SK-N-SH (cell line): Measurements from ENCODE around the gene TINAGL1. TPM values are rescaled to one million over a fixed set of nuclear protein-coding genes. Genes with fewer than 3 reads are reported as not detected.

Source experiments
- CTCF ChIA-PET: fragments of 300-600, 350-600 bp; formaldehyde crosslinking; extraction: SDS; loops from one replicate; lab custom pipeline; 2021; lab: Yijun Ruan, JAX
- POLR2A ChIA-PET: fragments of 350-600 bp; sonication (Branson Sonifier 250); formaldehyde crosslinking; extraction: SDS; loops from one replicate; lab custom pipeline; 2020; ENCODE audit warnings: antibody characterized with exemption, inconsistent platforms; lab: Yijun Ruan, JAX
- DNase-seq: peaks from one replicate; pipeline ENCODE4 v3.0.0; 2012
- H2AFZ ChIP-seq: fragments of 200-600 bp; sonication (generic); 2 replicates; pipeline ENCODE4 v1.8.1; 2016; ENCODE audit warnings: antibody characterized with exemption, mild to moderate bottlenecking, low read depth
- H3F3A ChIP-seq: fragments of 200-600 bp; sonication (generic); replicated peaks from 2 replicates; pipeline ENCODE3; 2016; ENCODE audit warnings: antibody characterized with exemption, mild to moderate bottlenecking; ENCODE audit not compliant: insufficient read depth
- H3K27ac ChIP-seq, 2 experiments: fragments of 200-500 bp in 1 of 2; fragments of 200-600 bp in 1 of 2; sonication (Bioruptor generic) in 1 of 2; sonication (generic), shearing (Covaris generic) in 1 of 2; 2 replicates each; pipeline versions ENCODE4 v1.5.1 to v1.6.1; 2014 to 2016; ENCODE audit warnings: low read depth in 2 of 2, inconsistent platforms in 1 of 2, low read length in 1 of 2, mild to moderate bottlenecking in 1 of 2, mixed read lengths in 1 of 2
- H3K27me3 ChIP-seq: fragments of 200-600 bp; sonication (generic), shearing (Covaris generic); 2 replicates; pipeline ENCODE4 v1.6.1; 2016; ENCODE audit warnings: mixed run types; ENCODE audit not compliant: insufficient read depth
- H3K36me3 ChIP-seq, 2 experiments: fragments of 200-500 bp in 1 of 2; fragments of 200-600 bp in 1 of 2; sonication (Bioruptor generic) in 1 of 2; sonication (generic) in 1 of 2; replicated peaks in 1 of 2; 2 replicates each; pipeline versions ENCODE3 to v1.5.1; 2014 to 2016; ENCODE audit warnings: low read length in 1 of 2, mild to moderate bottlenecking in 1 of 2; ENCODE audit not compliant: insufficient read depth in 2 of 2, control insufficient read depth in 1 of 2
- H3K4me1 ChIP-seq, 2 experiments: fragments of 200-500 bp in 1 of 2; fragments of 200-600 bp in 1 of 2; sonication (Bioruptor generic) in 1 of 2; sonication (generic), shearing (Covaris generic) in 1 of 2; 2 replicates each; pipeline versions ENCODE4 v1.5.1 to v1.6.1; 2014 to 2016; ENCODE audit warnings: low read depth in 1 of 2, low read length in 1 of 2, mixed run types in 1 of 2; ENCODE audit not compliant: insufficient read depth in 2 of 2, control insufficient read depth in 1 of 2
- H3K4me2 ChIP-seq: fragments of 200-600 bp; sonication (generic), shearing (Covaris generic); 2 replicates; pipeline ENCODE4 v1.6.1; 2017; ENCODE audit warnings: mixed run types
- H3K4me3 ChIP-seq, 2 experiments: fragments of 200-500 bp in 1 of 2; fragments of 200-600 bp in 1 of 2; sonication (Bioruptor generic) in 1 of 2; sonication (generic), shearing (Covaris generic) in 1 of 2; 2 replicates each; pipeline versions ENCODE4 v1.5.1 to v1.8.1; 2014 to 2016; ENCODE audit warnings: low read depth in 2 of 2, inconsistent platforms in 1 of 2, low read length in 1 of 2, mild to moderate bottlenecking in 1 of 2, mixed read lengths in 1 of 2, moderate library complexity in 1 of 2
- H3K79me2 ChIP-seq: fragments of 200-600 bp; sonication (generic); 2 replicates; pipeline ENCODE4 v1.8.1; 2017; ENCODE audit warnings: mild to moderate bottlenecking; ENCODE audit not compliant: insufficient read depth
- H3K9ac ChIP-seq: fragments of 200-600 bp; sonication (generic); 2 replicates; pipeline ENCODE4 v1.6.1; 2017; ENCODE audit warnings: mixed run types
- H3K9me2 ChIP-seq: fragments of 200-600 bp; sonication (generic); 2 replicates; pipeline ENCODE4 v1.6.1; 2017; ENCODE audit warnings: mixed run types
- H3K9me3 ChIP-seq: fragments of 200-600 bp; sonication (generic); 2 replicates; pipeline ENCODE4 v1.6.1; 2017; ENCODE audit warnings: mixed run types, mild to moderate bottlenecking, moderate library complexity
- H4K20me1 ChIP-seq: fragments of 200-600 bp; sonication (generic); 2 replicates; pipeline ENCODE4 v1.6.1; 2017; ENCODE audit warnings: mild to moderate bottlenecking, mixed run types; ENCODE audit not compliant: insufficient read depth
- CHD2 ChIP-seq: fragments of 150-350 bp; IDR thresholded peaks from 2 replicates; pipeline ENCODE4 v1.6.1; 2018; ENCODE audit warnings: low read length; ENCODE audit not compliant: partially characterized antibody
- EZH2phosphoT487 ChIP-seq: fragments of 200-600 bp; sonication (generic); IDR thresholded peaks from 2 replicates; pipeline ENCODE4 v1.6.1; 2017; ENCODE audit warnings: low read depth, mixed run types, mild to moderate bottlenecking, antibody characterized with exemption, moderate library complexity, borderline replicate concordance
- FOXJ3 ChIP-seq: sonication (generic); formaldehyde crosslinking; IDR thresholded peaks from 2 replicates; pipeline ENCODE4 v1.5.1; 2020; ENCODE audit warnings: mild to moderate bottlenecking, missing genetic modification reagents
- NRF1 ChIP-seq: IDR thresholded peaks from 2 replicates; pipeline ENCODE4 v1.6.1; 2012; ENCODE audit warnings: low read depth, mild to moderate bottlenecking, low read length
- RCOR1 ChIP-seq: fragments of 150-350 bp; IDR thresholded peaks from 2 replicates; pipeline ENCODE4 v1.6.1; 2017; ENCODE audit warnings: antibody characterized with exemption, low read length
- SIN3A ChIP-seq: IDR thresholded peaks from 2 replicates; pipeline ENCODE4 v1.6.1; 2012; ENCODE audit warnings: low read depth, mild to moderate bottlenecking, low read length, moderate library complexity, borderline replicate concordance
- TEAD4 ChIP-seq: IDR thresholded peaks from 2 replicates; pipeline ENCODE4 v1.4.0; 2012; ENCODE audit warnings: mild to moderate bottlenecking, borderline replicate concordance; ENCODE audit not compliant: insufficient read depth
- WGBS: methylation state at CpG from one replicate; pipeline ENCODE4 v1.1.6; 2017; ENCODE audit warnings: low lambda C conversion rate; 5-methylcytosine and 5-hydroxymethylcytosine counted together
- polyA plus RNA-seq, 3 experiments: library from polyadenylated mRNA; depleted of rRNA; stranded (reverse); fragments of >200 nt; gene quantifications; 2 replicates each; pipeline ENCODE4 v1.2.3, GENCODE V29; 2012
- TF ChIP-seq, protein P1 (sequence below): IDR thresholded peaks from 2 replicates; pipeline ENCODE4 v1.4.0; 2012; ENCODE audit warnings: low read depth, borderline replicate concordance
- TF ChIP-seq, protein P2 (sequence below): IDR thresholded peaks from 2 replicates; pipeline ENCODE4 v1.4.0; 2012; ENCODE audit warnings: low read depth, borderline replicate concordance
- TF ChIP-seq, protein P3 (sequence below): fragments of 150-350 bp; IDR thresholded peaks from 2 replicates; pipeline ENCODE4 v1.6.1; 2017; ENCODE audit warnings: antibody characterized with exemption, low read length, low read depth, borderline replicate concordance
- TF ChIP-seq, protein P4 (sequence below): IDR thresholded peaks from 2 replicates; pipeline ENCODE4; 2012

The TINAGL1 gene
- polyA plus RNA-seq, 1 of the 3 experiments (the other 2 are of a cell fraction): not detected

DNA sequence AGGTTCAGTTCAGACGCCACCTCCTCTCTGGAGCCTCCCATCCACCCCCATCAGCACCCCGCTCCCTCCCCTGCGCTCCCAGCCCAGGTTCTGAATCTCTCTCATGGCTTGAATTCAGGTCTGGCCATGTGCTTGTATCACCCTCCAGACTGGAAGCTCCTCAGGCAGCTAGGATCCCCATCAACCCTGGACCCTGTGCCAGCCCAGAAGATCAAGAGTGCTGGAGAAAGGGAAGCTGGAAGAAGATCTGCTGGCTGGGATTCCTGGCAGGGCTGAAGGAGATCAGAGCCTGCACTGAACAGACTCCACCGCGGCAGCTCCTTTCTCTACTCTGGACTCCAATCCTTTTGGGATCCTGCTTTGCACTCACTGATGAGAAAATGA is 11.7 kb upstream of the TINAGL1 start:
- H3K27me3 ChIP-seq: no peaks in the 10 kb centered on the region
- H3K9me2 ChIP-seq: no peaks in the 10 kb centered on the region
- no peak overlapping the region for H3K4me3 ChIP-seq
- peaks cover 0 to 6% of the 10 kb centered on the region in 2 experiments; a peak in 1 of 4 replicates for H3K4me1 ChIP-seq
- no peaks in the 10 kb centered on the region for H3F3A ChIP-seq
- ChIA-PET CTCF (interaction anchor here (0.6 to 5.7 kb wide), 27 partner anchors 8 to 225 kb away, joined by 3 to 51 read pairs (median 5); partner anchors contain the start of genes HCRTR1 and TINAGL1), POLR2A (no interaction called here)
- no peaks in the 10 kb centered on the region for H3K36me3 ChIP-seq
- H2AFZ ChIP-seq: no peak overlapping the region
- H3K9me3 ChIP-seq: peaks cover 5% of the 10 kb centered on the region; the same call in 1 of the 2 replicates
- no peak for DNase-seq
- no peak overlapping the region for H3K27ac ChIP-seq
- H3K9ac ChIP-seq: no peak overlapping the region
- H4K20me1 ChIP-seq: no peaks in the 10 kb centered on the region
- 97% methylated on average over 5 of the region's 5 CpGs for WGBS
- no peak for TF ChIP-seq FOXJ3 (CRISPR knock-in tag)
- TF ChIP-seq, protein P1, sequence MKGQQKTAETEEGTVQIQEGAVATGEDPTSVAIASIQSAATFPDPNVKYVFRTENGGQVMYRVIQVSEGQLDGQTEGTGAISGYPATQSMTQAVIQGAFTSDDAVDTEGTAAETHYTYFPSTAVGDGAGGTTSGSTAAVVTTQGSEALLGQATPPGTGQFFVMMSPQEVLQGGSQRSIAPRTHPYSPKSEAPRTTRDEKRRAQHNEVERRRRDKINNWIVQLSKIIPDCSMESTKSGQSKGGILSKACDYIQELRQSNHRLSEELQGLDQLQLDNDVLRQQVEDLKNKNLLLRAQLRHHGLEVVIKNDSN: no peak
- no peak for TF ChIP-seq EZH2phosphoT487
- TF ChIP-seq, protein P2, sequence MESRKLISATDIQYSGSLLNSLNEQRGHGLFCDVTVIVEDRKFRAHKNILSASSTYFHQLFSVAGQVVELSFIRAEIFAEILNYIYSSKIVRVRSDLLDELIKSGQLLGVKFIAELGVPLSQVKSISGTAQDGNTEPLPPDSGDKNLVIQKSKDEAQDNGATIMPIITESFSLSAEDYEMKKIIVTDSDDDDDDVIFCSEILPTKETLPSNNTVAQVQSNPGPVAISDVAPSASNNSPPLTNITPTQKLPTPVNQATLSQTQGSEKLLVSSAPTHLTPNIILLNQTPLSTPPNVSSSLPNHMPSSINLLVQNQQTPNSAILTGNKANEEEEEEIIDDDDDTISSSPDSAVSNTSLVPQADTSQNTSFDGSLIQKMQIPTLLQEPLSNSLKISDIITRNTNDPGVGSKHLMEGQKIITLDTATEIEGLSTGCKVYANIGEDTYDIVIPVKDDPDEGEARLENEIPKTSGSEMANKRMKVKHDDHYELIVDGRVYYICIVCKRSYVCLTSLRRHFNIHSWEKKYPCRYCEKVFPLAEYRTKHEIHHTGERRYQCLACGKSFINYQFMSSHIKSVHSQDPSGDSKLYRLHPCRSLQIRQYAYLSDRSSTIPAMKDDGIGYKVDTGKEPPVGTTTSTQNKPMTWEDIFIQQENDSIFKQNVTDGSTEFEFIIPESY: no peak
- TF ChIP-seq NRF1: no peak
- TF ChIP-seq RCOR1: no peak
- TF ChIP-seq, protein P3, sequence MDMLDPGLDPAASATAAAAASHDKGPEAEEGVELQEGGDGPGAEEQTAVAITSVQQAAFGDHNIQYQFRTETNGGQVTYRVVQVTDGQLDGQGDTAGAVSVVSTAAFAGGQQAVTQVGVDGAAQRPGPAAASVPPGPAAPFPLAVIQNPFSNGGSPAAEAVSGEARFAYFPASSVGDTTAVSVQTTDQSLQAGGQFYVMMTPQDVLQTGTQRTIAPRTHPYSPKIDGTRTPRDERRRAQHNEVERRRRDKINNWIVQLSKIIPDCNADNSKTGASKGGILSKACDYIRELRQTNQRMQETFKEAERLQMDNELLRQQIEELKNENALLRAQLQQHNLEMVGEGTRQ: no peak
- no peak for TF ChIP-seq CHD2
- H3K4me2 ChIP-seq: no peak overlapping the region
- no peaks in the 10 kb centered on the region for H3K79me2 ChIP-seq

DNA sequence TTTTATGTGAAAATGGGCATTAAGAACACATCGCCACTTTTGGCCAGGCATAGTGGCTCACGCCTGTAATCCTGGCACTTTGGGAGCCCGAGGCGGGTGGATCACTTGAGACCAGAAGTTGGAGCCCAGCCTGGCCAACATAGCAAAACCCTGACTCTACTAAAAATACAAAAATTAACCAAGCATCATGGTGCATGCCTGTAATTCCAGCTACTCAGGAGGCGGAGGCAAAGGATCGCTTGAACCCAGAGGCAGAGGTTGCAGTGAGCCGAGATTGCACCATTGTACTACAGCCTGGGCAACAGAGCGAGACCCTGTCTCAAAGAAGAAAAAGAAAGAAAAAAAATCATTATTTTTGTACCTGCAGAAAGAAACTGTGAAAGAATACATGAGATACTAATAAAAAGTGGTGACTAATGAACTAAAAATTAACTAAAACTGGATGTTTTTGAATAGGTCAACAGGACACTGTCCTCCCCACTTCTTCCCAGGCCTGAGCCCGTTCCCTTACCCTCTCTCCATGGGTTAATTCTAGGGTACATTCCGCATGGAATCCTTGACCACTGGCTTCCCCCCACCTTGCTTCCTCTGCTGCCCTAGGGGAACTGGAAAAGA is 8.3 kb upstream of the TINAGL1 start:
- H4K20me1 ChIP-seq: no peaks in the 10 kb centered on the region
- DNase-seq: no peak
- H3K4me1 ChIP-seq: peaks cover 0 to 7% of the 10 kb centered on the region in 2 experiments; a peak in 3 of 4 replicates
- no peaks in the 10 kb centered on the region for H3F3A ChIP-seq
- no peaks in the 10 kb centered on the region for H3K9me3 ChIP-seq
- 83% methylated on average over 10 of the region's 10 CpGs for WGBS
- no peak overlapping the region for H2AFZ ChIP-seq
- no peaks in the 10 kb centered on the region for H3K9me2 ChIP-seq
- H3K27me3 ChIP-seq: no peaks in the 10 kb centered on the region
- H3K9ac ChIP-seq: no peak overlapping the region
- TF ChIP-seq, protein P1: no peak
- TF ChIP-seq, protein P4, sequence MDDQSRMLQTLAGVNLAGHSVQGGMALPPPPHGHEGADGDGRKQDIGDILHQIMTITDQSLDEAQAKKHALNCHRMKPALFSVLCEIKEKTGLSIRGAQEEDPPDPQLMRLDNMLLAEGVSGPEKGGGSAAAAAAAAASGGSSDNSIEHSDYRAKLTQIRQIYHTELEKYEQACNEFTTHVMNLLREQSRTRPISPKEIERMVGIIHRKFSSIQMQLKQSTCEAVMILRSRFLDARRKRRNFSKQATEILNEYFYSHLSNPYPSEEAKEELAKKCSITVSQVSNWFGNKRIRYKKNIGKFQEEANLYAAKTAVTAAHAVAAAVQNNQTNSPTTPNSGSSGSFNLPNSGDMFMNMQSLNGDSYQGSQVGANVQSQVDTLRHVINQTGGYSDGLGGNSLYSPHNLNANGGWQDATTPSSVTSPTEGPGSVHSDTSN: no peak
- TF ChIP-seq CHD2: no peak
- no peak for TF ChIP-seq SIN3A
- no peak for TF ChIP-seq TEAD4
- TF ChIP-seq, protein P2: no peak
- H3K4me2 ChIP-seq: no peak overlapping the region
- no peak overlapping the region for H3K27ac ChIP-seq
- ChIA-PET CTCF (interaction anchor here (1.0 to 5.1 kb wide), 6 partner anchors 19 to 396 kb away, joined by 3 to 21 read pairs (median 4); no protein-coding TSS in a partner anchor), POLR2A (no interaction called here)
- H3K4me3 ChIP-seq: no peak overlapping the region
- no peaks in the 10 kb centered on the region for H3K36me3 ChIP-seq
- no peaks in the 10 kb centered on the region for H3K79me2 ChIP-seq
